GM18867 (cell line): ENCODE measurements around the gene LARGE1.

Source experiments
- ATAC-seq: cut with Tn5 transposase; IDR thresholded peaks from one replicate; pipeline ENCODE4 v1.9.1; 2021; ENCODE audit warnings: mild to moderate bottlenecking, moderate library complexity; ENCODE audit not compliant: unreplicated experiment

Gene LARGE1

GRCh38 chr22:33920197-33920540, at the start of gene LARGE1:
Gene LARGE1 (minus strand): TSS chr22:33920476.
- peak; percentile 25 for ATAC-seq

DNA sequence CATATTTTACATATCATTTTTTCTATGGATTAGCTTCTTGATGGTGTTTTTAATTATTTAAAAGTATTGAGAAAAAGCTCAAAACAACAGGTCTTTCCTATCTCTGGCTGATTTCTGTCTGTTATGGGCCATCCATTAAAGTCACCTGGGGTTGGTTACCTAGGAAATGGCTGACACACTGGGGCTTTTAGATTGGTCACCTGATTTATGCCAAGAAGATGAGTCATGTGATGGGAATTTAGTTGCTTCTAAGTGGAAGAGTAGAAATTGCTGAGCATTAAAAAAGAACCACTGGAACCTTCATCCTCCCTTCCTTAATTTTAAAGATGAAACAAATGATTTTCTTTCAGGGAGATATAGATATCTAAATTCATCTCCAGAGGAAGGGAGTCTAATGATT, 48.8 kb upstream of the LARGE1 start:
- ATAC-seq: no peak

DNA sequence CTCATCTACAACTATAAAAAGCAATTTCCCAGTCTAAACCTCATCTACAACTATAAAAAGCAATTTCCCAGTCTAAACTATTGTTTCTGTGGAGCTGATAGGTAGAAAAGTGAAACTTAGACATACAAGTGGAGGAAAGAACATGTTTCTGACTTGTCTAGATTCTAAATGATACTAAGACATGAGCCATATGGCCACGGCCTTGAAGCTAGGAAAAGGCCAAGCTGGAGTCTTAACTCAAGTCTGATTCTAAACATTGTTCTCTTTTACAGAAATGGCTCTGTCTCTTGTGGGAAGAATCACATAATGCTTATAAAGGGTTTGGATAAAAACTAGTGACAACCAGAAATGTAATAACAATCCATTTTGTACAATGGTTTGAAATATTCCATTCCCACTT, 43.8 kb upstream of the LARGE1 start:
- no peak for ATAC-seq

DNA sequence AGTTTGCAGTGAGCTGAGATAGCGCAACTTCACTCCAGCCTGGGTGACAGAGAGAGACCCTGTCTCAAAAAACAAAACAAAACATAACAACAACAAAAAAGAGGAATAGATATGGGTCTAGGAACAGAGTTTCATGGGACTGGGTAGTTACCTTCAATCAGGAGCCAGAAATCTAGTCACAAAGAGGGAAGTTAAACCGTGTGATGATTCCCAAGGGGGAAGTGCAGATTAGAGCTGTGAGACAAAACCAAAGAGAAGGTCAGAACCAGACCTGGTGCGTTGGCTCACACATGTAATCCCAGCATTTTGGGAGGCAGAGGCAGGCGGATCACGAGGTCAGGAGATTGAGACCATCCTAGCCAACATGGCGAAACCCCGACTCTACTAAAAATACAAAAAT, 42.1 kb upstream of the LARGE1 start:
- ATAC-seq: no peak

DNA sequence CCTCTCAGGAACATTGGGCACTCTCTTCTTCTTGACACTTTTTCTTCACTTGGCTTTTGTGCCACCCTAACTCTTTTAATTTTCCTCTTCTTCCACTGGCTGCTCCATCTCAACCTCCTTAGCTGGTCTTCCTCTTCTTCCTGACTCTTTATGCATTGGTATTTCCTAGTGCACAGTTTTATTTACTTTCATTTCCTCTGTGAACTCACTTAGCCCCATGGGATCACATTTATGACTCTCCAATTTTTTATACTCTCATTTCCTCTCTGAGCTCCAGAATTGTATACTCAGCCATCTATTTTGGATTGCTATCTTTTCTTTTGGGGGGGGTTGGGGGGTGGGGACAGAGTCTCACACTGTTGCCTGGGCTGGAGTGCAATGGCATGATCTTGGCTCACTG, 38.5 kb upstream of the LARGE1 start:
- no peak for ATAC-seq

- ATAC-seq: no peak
Measured at GRCh38 chr22:33957086-33957485, 36.8 kb upstream of the LARGE1 start.

GRCh38 chr22:33952776-33953175, 32.5 kb upstream of the LARGE1 start:
- no peak for ATAC-seq

DNA sequence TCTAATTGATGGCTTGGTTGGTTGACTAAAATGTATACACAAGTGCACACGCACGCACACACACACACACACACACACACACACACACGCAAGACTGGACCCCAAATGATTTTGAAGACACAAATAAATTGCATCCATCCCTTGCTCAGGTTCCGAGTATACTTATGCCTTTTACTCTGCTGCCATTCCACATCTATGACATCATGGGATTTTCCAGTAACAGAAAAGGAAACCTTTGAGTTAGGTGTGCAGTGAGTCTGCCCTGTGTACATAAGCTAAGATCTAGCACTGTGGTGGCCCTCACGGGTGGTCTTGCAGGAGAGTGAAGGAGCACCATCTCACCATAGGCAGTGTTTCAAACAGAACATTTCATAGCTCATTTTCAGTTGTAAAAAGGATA, 20.5 kb upstream of the LARGE1 start:
- ATAC-seq: no peak

DNA sequence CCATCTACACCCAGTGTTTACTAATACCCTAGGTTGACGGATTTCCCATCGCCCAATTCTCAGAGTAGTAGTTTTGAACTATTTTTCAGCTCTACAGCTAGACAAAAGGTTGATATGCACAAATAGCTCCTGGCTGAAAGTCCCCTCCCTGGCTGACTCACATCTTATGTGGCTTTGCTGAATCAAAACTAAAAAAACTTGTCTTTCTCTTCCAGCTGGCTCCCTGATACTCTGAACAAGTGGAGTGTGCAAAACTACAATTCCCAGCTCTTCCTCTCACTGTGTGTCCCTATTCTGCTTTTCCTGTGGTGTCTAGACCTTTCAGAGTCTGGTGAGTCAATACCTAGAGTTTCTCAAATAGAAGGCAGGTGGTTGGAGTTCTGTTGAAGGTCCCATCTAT, 12.7 kb upstream of the LARGE1 start:
- ATAC-seq: no peak

DNA sequence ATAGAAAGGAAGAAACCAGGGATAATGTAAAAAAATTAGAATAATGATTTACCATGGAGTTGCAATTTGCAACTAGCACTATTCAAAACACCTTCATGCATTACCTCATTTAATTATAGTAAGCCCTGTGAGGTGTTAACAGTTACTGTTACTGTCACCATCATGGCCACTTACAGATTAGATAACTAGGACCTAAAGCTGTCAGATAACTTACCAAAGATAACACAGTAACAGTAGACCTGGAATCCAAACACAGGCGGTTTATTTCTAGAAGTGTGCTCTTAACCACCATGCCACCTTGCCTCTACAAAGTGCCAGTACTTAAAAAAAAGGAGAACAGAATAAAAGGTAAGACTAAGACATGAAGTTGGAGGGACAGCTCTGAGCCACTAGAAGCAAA, 11.1 kb upstream of the LARGE1 start:
- ATAC-seq: no peak

DNA sequence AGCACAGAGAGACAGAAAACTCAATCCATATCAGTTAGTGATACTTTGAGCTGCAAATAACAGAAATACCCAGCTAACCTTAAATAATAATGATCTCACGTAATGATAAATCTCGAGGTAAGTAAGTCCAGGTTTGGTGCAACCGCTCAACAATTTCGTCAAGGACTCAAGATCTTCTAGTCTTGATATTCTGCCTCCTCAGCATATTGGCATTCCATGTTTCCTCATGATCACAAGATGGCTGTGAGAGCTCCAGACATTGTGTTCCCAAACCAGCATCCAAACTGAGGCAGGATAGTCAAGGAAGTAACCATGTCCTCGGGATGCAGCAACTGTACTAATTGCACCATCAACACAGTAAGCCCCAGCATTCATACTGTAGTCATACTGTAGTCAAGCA, 7.5 kb upstream of the LARGE1 start:
- ATAC-seq: no peak

DNA sequence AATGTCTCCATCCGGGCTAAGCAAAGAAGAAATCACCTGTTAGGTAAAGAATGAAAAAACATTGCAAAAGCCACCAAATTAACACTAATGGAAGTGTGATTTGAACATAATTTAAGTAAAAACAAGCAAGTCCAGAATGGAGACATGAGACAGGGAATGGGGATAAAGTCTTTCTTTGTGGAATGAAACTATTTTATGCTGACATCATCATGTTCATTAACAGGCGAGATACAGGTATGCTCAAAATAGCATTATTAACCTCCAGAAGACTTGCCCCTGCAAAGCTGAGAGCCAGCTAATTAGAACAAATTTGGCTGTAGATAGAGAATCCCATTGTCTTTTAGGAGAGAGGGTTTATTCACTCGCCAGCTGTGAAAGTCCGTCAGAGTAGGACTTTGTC, 4.9 kb upstream of the LARGE1 start:
- ATAC-seq: no peak

GRCh38 chr22:33923660-33924246, 3.5 kb upstream of the LARGE1 start:
- ATAC-seq: no peak

- no peak for ATAC-seq
Measured at GRCh38 chr22:33923033-33923432, 2.8 kb upstream of the LARGE1 start.

DNA sequence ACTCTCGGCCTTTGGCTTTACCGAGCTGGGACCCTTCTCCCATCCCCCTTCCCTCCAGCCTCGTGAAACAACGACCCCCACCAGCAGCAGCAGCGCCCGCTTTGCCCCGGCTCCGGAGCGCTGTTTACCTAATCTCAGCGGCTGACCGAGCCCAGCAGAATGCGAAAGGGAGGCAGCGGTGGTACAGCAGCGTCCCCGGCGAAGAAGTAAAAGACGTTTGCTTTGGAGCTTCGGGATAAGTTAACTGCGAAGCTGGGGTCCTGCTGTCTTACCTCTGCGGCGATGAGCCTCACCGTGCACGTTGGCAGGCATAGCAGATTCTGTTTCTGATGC, 2.0 kb upstream of the LARGE1 start:
- no peak for ATAC-seq

DNA sequence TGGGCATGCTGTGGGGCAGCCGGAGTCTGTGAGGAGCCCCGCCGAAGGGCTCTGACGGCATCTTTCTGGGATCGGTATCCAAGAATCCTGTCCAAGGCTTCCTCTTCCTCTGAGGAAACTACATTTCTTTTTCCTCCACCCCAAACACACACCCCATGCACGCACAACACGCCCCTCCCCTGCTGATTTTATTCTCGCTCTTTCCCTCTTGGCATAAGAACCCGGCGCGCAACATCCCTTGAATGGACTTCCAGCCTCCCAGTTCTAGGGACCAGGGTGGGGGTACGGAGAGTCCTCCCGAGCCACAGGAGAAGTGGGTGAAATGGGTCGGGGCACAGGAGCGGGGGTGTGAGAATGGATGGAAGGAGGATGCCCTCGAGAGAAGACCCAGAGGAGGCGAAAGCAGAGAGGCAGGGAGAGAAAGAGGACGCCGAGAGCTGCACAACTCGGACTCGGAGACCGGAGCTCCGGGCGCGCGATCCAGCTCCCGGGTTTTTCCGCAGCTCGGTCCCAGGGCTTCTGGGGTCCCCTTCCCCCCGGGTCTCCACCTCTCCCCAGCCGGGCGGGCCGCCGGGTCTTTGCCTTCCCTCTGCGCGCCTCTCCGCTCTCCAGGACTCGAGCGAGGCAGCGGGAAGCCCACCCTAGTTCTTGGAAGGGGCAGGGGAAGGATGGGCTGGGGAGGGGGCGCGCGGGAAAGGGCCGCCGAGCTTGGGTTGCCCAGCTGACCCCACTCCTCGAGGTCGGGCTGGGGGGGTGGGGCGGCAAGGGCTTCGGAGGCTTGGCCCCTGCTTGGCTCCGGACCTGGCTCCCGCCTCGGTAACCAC, 1.5 kb upstream of the LARGE1 start:
- no peak for ATAC-seq

- ATAC-seq: peak; percentile 62
Measured at GRCh38 chr22:33920927-33921524, 750 bp upstream of the LARGE1 start.

DNA sequence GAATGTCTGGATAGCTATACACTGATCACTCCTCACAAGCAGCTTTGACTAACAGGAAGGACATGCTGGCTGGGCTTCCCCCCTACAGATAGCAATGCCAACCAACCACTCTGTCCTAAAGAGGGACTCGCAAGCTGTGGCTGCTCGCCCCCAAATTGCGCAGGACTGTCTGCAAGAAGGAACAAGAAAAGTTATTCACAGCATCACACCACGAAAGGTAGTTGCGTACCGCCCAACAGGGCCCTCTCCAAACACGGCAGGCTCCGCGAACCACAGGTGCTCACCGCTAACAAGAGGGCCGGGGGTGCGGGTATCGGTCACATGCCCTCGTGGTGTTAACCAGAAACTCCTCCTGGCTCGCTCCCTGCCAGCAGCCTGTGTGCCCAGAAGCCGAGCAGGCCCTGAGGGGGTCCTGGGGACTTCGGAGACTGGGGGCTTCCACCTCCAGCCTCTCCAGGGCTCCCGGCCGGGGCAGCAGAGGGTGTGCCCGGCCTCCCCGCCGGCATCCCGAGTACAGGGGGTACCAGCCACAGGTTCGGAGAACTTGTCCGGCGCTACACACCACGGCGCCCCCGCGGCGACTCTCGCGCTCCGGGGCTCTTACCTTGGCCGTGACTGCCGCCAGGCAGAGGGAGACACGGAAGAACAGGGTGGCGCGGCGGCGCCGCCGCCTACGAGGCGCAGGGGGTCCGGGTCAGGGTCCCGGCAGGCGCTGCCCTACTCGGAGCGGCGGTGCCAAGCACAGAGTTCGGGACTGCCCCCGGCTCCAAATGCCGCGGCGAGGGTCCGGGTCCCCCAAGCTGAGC, 682 bp downstream of the LARGE1 start:
- ATAC-seq: peak; percentile 19

DNA sequence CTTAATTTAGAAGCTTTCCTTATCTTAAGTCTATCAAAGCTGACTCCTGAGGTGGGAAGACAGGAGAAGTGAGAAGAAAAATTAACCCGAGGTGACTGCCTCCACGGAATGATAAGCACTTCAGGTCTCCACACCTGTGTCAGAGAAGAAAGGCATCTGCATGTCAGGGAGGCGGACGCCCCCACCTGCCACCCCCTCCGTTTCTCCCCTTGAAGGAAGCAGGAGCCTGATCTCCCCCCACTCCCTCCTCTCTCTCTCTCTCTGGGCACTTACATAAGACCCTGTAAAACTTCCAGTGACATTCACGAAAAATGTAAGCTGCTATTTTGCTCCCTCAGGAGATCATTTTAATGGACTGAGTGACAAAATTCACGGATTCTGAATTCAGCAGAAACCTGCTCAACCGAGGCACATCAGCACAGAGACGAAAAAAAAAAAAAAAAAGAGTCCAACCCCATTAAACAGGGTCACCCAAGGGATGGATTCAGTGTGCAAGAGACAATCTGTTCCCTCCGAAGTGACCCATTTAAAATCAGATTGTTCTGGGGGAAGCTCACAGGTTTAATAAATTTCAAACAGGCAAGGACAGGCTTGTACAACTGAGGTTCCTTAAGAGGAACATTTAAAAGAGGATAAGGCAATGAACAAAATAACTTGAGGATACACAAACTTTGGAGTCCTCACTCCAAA, 1.5 kb downstream of the LARGE1 start:
- no peak for ATAC-seq

- ATAC-seq: no peak
Measured at GRCh38 chr22:33917744-33918406, 2.4 kb downstream of the LARGE1 start.

DNA sequence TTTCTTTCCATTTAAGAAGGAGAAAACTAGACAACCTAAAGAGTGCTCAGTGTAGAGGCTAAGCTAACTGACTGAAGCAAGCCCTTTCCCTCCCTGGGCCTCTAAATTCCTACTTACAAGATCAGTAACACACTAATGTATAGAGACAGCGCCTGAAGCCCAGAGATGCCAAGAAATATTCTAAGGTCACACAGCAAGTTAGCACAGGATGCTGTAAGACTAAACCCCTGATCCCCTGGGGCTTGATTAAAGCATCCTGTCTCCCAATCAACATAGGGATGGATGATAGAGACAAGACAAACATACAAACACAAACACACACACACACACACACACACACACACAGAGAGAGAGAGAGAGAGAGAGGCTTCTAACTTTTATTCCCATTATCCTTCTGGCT, 5.6 kb downstream of the LARGE1 start:
- ATAC-seq: no peak
